ENCODE measurements around the gene PSPH.
"Not testable (repeated sequence)": the region's sequence is repeated elsewhere in the genome, so short reads cannot be mapped to it uniquely, and the experiment has no call there.

PSPH gene

DNA sequence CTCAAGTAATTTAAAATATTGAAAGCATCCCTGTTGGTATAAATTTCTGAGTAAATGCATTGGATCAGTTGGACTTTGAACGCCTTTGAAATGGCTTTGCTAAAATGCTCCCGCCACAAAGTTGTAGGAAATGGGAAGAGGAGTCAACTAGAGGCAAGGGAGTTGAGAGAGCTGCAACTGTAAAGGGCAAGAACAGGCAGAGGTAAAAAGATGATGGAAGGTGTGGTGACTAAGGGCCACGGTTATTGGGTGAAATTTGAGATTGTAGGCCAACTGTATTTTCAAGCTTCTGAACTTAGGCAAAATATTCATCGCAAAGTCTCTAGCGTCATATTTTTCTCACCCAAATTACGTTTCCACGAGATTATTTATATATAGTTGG lies 12.2 kb upstream of the PSPH start:
- no peak for DNase-seq (ENCODE audit: low read depth, low spot score)

- no peak for DNase-seq (ENCODE audit: low read depth, low spot score)
These were observed 11.1 kb upstream of the PSPH start for GRCh38 chr7:56062382-56062781.

GRCh38 chr7:56053993-56054392 lies 2.7 kb upstream of the PSPH start:
- DNase-seq (ENCODE audit: low read depth, low spot score): no peak

DNA sequence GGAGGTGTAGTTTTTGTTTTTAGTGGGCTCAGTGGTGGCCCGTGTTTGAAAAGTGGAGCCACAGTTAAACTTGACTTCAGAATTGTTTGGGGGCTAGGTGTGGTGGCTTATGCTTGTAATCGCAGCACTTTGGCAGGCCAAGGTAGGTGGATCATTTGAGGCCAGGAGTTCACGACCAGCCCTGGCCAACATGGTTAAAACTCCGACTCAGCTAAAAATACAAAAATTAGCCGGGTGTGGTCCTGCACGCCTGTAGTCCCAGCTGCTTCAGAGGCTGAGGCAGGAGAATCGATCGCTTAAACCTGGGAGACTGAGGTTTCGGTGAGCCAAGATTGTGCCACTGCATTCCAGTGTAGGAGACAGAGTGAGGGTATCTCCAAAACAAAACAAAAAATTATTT lies 2.1 kb upstream of the PSPH start:
- DNase-seq (ENCODE audit: low read depth, low spot score): no peak

- no peak for DNase-seq (ENCODE audit: low read depth, low spot score)
These were observed 248 bp downstream of the PSPH start for GRCh38 chr7:56051053-56051338.

- not testable (repeated sequence) for DNase-seq (ENCODE audit: low read depth, low spot score)
These were observed 2.5 kb downstream of the PSPH start for GRCh38 chr7:56048763-56049162.

DNA sequence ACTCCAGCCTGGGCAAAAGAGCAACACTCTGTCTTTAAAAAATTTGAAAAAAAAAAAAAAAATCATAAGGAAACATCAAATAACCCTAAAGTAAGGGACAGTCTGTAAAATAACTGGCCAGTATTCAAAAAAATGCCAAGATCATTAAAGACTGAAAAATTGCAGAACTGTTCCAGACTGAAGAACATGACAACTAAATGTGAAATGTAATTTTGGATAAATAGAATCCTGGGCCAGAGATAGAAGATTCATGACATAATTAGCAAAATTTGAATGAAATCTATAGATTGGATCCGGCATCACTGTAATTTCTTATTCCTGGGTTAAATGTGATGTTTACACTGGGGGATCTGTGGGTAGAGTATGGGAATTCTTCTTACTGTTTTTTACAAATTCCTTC lies 3.0 kb downstream of the PSPH start:
- no peak for DNase-seq (ENCODE audit: low read depth, low spot score)

DNA sequence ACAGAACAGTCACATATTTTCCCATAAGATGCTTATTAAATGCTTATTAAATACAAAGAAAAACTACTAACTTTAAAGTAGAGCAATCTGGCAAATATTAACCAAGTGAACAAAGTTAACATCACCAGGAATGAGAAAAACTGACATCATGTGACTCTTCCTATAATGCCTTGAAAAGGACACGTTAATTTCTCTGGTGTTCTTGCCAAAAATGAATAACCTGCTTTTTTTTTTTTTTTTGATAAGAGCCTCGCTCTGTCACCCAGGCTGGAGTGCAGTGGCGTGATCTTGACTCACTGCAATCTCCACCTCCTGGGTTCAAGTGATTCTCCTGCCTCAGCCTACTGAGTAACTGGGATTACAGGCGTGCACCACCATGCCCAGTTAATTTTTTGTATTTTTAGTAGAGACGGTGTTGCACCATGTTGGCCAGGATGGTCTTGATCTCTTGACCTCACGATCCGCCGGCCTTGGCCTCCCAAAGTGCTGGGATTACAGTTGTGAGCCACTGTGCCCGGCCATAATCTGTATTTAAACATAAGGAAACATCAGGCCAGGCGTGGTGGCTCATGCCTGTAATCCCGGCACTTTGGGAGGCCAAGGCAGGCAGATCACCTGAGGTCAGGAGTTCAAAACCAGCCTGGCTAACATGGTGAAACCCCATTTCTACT lies 3.7 kb downstream of the PSPH start:
- DNase-seq (ENCODE audit: low read depth, low spot score): not testable (repeated sequence)

DNA sequence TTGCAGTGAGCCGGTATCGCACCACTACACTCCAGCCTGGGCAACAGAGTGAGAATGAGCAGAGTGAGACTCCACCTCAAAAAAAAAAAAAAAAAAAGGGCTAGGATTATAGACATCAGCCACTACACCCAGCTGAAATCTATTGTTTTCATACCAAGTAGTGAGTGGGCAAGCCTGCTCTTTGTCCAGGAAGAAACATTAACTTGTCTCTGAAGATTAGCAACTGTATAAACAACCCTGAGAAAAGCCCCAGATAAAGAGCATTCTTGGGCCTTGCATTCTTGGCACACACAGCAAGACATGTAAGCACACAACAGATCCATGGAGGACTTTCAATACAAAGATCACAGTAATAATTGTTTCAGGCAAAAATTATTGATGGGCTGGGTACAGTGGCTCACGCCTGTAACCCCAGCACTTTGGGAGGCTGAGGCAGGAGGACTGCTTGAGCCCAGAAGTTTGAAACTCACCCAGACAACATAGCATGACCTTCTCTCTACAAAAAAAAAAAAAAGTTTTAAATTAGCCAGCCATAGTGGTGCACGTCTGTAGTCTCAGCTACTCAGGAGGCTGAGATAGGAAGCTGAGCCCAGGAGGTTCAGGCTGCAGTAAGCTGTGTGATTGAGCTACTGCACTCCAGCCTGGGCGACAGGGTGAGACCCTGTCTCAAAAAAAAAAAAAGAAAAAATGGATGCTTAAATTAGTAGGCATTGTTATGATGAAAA lies 4.4 kb downstream of the PSPH start:
- no peak for DNase-seq (ENCODE audit: low read depth, low spot score)

- DNase-seq (ENCODE audit: low read depth, low spot score): not testable (repeated sequence)
These were observed 5.5 kb downstream of the PSPH start for GRCh38 chr7:56045758-56046157.

GRCh38 chr7:56040730-56041129 lies 10.5 kb downstream of the PSPH start:
- DNase-seq (ENCODE audit: low read depth, low spot score): no peak

- peak; percentile 44 for DNase-seq (ENCODE audit: low read depth, low spot score)
These were observed 17.4 kb downstream of the PSPH start for GRCh38 chr7:56033671-56034432.

GRCh38 chr7:56032578-56032977 lies 18.7 kb downstream of the PSPH start:
- DNase-seq (ENCODE audit: low read depth, low spot score): not testable (repeated sequence)

DNA sequence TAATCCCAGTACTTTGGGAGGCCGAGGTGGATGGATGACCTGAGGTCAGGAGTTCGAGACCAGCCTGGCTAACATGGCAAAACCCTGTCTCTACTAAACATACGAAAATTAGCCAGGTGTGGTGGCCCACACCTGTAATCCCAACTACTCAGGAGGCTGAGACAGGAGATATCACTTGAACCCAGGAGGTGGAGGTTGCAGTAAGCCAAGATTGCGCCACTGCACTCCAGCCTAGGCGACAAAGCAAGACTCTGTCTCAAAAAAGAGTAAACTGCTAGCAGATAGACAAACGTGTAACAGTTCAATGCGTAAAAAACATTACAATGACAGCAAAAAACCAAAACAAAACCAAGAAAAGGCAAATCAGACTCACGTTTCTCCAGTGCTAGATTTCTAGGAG lies 19.7 kb downstream of the PSPH start:
- not testable (repeated sequence) for DNase-seq (ENCODE audit: low read depth, low spot score)

DNA sequence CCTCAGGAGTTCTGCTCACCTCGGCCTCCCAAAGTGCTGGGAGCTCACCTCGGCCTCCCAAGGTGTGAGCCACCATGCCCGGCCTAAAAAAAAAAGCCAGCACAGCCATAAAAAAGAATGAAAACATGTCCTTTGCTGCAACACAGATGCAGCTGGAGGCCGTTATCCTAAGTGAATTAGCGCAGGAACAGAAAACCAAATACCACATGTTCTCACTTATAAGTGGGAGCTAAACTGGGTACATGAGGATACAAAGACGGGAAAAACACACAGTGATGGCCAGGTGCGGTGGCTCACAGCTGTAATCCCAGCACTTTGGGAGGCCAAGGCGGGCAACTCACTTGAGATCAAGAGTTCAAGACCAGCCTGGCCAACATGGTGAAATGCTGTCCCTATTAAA lies 20.9 kb downstream of the PSPH start:
- no peak for DNase-seq (ENCODE audit: low read depth, low spot score)

DNA sequence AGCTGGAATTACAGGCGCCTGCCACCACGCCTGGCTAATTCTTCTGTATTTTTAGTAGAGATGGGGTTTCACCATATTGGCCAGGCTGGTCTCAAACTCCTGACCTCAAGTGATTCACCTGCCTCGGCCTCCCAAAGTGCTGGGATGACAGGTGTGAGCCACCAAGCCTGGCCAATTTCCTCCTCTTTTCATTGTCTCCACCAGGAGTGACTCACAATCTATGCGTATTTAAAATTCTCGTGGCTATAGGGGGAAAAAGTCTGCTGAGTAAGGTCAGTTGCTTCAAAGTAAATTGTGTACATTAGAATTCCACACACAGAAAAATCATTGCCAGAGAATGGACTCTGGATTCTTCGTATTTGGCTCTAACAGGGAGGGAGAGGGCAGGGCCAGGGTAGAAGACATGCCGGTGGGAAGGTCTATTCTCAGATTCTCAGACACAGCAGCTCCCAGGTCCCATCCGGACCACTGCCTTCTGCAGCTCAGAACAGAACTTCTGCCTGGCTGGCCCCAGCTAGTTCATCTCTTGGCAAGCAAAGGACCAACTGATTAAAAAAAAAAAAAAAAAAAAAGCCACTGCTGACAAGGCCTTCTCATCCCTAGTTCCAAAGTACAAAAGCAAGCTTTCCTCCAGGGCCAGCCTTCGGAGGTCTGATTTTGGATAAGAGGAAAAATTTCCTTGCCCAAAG lies 22.2 kb downstream of the PSPH start:
- no peak for DNase-seq (ENCODE audit: low read depth, low spot score)

- no peak for DNase-seq (ENCODE audit: low read depth, low spot score)
These were observed 24.7 kb downstream of the PSPH start for GRCh38 chr7:56026538-56026937.

GRCh38 chr7:56023500-56023899 lies 27.7 kb downstream of the PSPH start:
- no peak for DNase-seq (ENCODE audit: low read depth, low spot score)

GRCh38 chr7:56019501-56019900 lies 31.7 kb downstream of the PSPH start:
- DNase-seq (ENCODE audit: low read depth, low spot score): no peak

GRCh38 chr7:56017015-56017414 lies 34.2 kb downstream of the PSPH start:
- DNase-seq (ENCODE audit: low read depth, low spot score): not testable (repeated sequence)

- no peak for DNase-seq (ENCODE audit: low read depth, low spot score)
These were observed 41.5 kb downstream of the PSPH start for GRCh38 chr7:56009695-56010094.

- DNase-seq (ENCODE audit: low read depth, low spot score): no peak
These were observed 43.4 kb downstream of the PSPH start for GRCh38 chr7:56007891-56008290.
